Embryonic facial prominence (tissue), 1 donor: ENCODE measurements around the gene OR5T3.
"Not testable (repeated sequence)": the region's sequence is repeated elsewhere in the genome, so short reads cannot be mapped to it uniquely, and the experiment has no call there.

ENCODE experiments used
- DNase-seq: peaks from one replicate; pipeline ENCODE4 v3.0.0-alpha.2; 2016; ENCODE audit errors: extremely low spot score

The OR5T3 gene

DNA sequence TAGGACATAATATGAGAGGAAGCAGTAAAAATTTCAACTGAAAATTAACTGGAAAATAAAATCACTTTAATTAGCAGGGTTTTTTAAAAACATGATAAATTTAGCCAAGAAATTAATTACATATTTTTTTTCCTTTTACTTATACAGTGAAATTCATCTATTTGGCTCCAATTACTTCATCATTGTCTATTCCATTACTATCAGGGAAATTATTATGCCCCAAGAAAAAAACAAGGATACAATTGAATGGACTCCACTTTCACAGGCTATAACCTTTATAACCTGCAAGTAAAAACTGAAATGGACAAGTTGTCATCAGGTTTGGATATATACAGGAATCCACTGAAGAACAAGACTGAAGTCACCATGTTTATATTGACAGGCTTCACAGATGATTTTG is at the start of gene OR5T3:
Gene OR5T3 (plus strand): TSS at position 301 of the 400 bp plus-strand sequence. CDS start 0 bp downstream, at position 301.
- no peak for DNase-seq

DNA sequence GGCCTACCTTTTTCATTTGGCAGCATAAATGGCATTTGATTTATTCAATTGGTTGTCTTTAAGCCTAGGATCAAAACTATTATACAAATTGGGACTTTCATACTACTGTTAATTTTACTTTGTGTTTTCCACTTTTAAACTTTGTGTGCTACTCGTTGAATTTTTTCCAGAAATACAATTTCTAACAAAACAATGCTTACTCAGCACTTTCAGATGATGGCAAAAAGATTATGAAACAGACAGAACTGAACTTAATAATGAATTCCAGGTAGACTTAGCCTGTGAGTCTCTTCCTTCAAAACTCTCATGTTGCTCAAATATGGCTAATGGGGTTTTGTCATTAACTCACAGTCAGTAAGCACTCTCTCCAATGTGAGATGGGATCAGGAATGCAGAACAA is 44.3 kb upstream of the OR5T3 start:
- no peak for DNase-seq

DNA sequence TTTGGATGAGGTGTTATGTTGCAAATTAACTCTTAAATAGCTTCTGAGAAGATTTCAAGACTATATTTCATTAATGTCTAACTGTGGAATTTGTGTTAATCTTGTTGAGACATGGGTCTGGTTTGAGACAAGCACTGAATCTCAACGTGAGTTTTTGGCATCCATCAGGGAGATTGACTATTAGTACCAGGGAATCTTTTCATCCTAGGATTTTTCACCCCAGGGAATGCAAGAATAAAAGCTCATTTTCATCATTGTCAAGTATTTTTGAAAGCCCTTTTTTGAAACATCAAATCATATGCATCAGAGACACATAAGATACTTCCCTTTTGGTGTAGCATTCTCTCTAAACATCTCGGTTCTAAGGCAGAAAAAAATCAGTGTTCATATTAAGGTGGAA is 37.5 kb upstream of the OR5T3 start:
- no peak for DNase-seq

DNA sequence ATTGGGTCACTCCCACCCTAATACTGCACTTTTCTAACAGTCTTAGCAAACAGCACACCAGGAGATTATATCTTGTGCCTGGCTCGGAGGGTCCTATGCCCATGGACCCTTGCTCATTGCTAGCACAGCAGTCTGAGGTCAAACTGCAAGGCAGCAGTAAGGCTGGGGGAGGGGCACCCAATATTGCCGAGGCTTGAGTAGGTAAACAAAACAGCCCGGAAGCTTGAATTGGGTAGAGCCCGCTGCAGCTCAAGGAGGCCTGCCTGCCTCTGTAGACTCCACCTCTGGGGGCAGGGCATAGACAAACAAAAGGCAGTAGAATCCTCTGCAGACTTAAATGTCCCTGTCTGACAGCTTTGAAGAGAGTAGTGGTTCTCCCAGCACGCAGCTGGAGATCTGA is 32.3 kb upstream of the OR5T3 start:
- not testable (repeated sequence) for DNase-seq

DNA sequence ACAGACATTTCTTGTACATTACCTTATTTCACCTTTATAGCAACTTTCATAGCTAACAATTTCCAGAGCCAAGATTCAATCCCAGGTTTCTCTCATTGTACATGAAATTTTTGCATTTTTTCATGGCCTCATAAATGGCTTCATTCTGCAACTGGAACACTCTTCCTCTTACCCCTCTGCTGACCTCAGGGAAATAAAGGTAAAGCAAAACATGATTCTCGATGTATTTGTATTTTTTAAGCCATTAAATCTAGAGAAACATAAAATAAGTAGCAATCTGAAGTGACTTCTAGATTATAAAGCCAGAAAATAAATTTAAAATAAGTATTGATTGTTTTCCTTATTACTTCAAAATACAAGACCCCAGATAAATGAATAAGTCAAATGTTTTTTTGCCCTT is 17.9 kb upstream of the OR5T3 start, which contains the start of gene OR5T2:
Gene OR5T2 (minus strand): TSS at position 101 of the 400 bp plus-strand sequence. CDS start 1,193 bp downstream, outside the sequence.
- no peak for DNase-seq

DNA sequence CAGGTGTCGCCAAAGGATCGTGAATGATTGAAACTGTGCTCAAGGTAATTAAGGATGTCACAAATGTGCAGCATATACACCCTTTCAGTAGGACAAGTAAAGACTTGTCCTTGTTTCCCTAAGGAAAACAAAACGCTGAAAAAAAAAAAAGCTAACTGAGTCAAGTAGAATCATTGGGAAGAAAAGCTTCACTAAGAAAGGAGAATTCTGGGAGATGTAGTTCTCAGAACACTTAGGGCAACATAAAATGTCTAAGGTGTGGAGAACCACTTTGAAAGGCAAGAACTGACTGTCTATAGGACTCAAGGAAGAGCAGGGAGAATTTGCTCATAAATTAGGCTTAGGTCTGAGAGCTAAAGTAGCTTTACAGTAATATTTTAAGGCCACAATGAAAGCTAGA is 19.0 kb downstream of the OR5T3 start:
- DNase-seq: no peak

DNA sequence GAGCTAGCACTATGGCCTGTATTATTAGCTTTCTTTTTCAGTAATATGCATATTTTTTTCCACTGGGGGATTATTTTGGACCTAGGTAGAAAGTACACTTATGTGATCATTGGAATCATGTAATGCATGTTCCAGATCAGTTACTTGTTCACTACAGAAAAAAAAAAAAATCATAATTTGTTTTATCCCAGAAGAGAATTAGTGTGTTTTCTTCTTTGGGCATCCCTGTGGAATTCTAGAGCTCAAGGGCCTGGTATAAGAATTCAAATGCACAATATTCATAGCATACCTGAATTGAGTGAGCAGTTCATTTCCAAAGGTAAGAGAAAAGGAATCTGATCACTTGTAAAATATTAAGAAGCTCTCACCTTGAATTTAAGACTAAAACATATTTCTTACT is 21.8 kb downstream of the OR5T3 start, which contains the start of gene OR5T1:
Gene OR5T1 (plus strand): TSS at position 301 of the 400 bp plus-strand sequence. CDS start 1,485 bp downstream, outside the sequence.
- no peak for DNase-seq

DNA sequence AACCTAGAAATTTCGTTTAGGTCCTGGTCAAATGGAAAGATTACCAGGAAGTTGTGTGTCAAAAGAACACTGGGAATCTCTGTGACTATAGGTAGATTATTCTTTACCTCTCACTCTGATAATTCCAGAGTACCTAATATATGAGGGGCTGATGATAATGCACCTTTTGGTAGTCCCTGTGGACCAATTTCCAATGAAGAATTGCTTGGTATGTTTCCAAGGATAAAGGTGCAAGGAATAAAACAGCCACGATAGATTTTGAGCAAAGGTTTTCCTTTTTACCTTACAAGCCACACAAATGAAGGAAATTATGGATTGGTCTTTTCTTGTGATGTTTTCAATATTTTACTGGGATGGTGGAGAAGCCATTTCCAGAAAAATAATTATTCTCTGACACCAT is 40.1 kb downstream of the OR5T3 start, which contains the start of gene OR8H1:
Gene OR8H1 (minus strand): TSS at position 101 of the 400 bp plus-strand sequence. CDS start 1,192 bp downstream, outside the sequence.
- DNase-seq: no peak

DNA sequence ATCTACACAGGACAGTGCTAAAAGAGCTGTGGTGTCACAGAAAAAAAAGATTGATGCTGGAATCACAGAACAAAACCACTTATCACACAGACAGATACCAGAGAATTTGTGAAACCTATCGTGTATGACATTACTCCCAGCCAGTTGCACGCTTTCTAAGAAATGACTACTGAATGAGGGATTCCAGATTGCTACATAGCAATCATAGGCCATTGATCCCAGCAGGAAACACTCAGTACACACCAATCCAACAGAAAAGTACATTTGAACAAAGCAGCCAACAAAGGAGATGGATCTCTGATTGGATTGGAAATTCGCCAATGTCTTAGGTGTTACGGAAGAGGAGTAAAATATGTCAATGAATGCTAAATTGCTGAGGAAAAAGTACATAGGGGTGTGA is 44.8 kb downstream of the OR5T3 start:
- DNase-seq: no peak
